IMR-90 (cell line): ENCODE measurements around the gene ACTBL2. TPM values are rescaled to one million over a fixed set of nuclear protein-coding genes. Genes with fewer than 3 reads are reported as not detected.

Experiments used
- ATAC-seq: fragments of 200-7000 bp; cut with Tn5 transposase; 2 replicates; pipeline ENCODE4 v1.9.1; 2020; ENCODE audit warnings: low read depth, mild to moderate bottlenecking, moderate library complexity
- Bru-seq: library from RNA; stranded (reverse); fragments of 400-500 nt; gene quantifications from one replicate; lab custom pipeline; 2021; lab: Mats Ljungman, UMichigan
- BruChase-seq, 2 experiments: library from RNA; stranded (reverse); fragments of 400-500 nt; gene quantifications; one replicate each; lab custom pipeline; 2021; lab: Mats Ljungman, UMichigan
- BruUV-seq: library from RNA; stranded (reverse); fragments of 400-500 nt; replicated peaks from 2 replicates; lab custom pipeline; 2021; lab: Mats Ljungman, UMichigan
- CTCF ChIA-PET: fragments of 300-600 bp; formaldehyde crosslinking; extraction: SDS; loops from one replicate; lab custom pipeline; 2021; ENCODE audit warnings: antibody characterized with exemption; lab: Yijun Ruan, JAX
- POLR2A ChIA-PET: fragments of 300-600 bp; sonication (Branson Sonifier 250); formaldehyde crosslinking; loops from one replicate; lab custom pipeline; 2022; ENCODE audit warnings: antibody characterized with exemption; ENCODE audit not compliant: unreplicated experiment; lab: Charles Lee
- DNase-seq: peaks from one replicate; pipeline ENCODE4 v3.0.0; 2013
- H2AFZ ChIP-seq: replicated peaks from 2 replicates; pipeline ENCODE3; 2013; ENCODE audit warnings: low read length, mild to moderate bottlenecking; ENCODE audit not compliant: poor library complexity
- H2AK5ac ChIP-seq: 2 replicates; pipeline ENCODE4 v1.6.1; 2013; ENCODE audit warnings: low read depth, low read length, inconsistent platforms
- H2AK9ac ChIP-seq: replicated peaks from 2 replicates; pipeline ENCODE3; 2013; ENCODE audit warnings: mild to moderate bottlenecking, low read depth, low read length, moderate library complexity; ENCODE audit not compliant: poor library complexity
- H2BK120ac ChIP-seq: 2 replicates; pipeline ENCODE4 v1.6.1; 2013; ENCODE audit warnings: low read depth, low read length, inconsistent platforms
- H2BK15ac ChIP-seq: 3 replicates; pipeline ENCODE4 v1.6.1; 2013; ENCODE audit warnings: low read depth, low read length, inconsistent platforms
- H2BK20ac ChIP-seq: 2 replicates; pipeline ENCODE4 v1.6.1; 2013; ENCODE audit warnings: low read depth, mild to moderate bottlenecking, inconsistent platforms, low read length, moderate library complexity
- H2BK5ac ChIP-seq: 2 replicates; pipeline ENCODE4 v1.6.1; 2013; ENCODE audit warnings: mild to moderate bottlenecking, low read depth, low read length, inconsistent platforms; ENCODE audit not compliant: poor library complexity, severe bottlenecking
- H3K14ac ChIP-seq: replicated peaks from 2 replicates; pipeline ENCODE4 v1.6.1; 2013; ENCODE audit warnings: low read depth, low read length, inconsistent platforms
- H3K18ac ChIP-seq: 2 replicates; pipeline ENCODE4 v1.6.1; 2013; ENCODE audit warnings: low read depth, low read length, control low read depth
- H3K23ac ChIP-seq: 2 replicates; pipeline ENCODE4 v1.6.1; 2013; ENCODE audit warnings: low read depth, low read length, inconsistent platforms
- H3K27ac ChIP-seq: 2 replicates; pipeline ENCODE4 v1.5.1; 2013; ENCODE audit warnings: mild to moderate bottlenecking, control low read depth, low read length; ENCODE audit not compliant: insufficient read depth
- H3K27me3 ChIP-seq: 2 replicates; pipeline ENCODE4 v1.6.1; 2013; ENCODE audit warnings: low read length; ENCODE audit not compliant: control insufficient read depth, insufficient read depth
- H3K36me3 ChIP-seq: 2 replicates; pipeline ENCODE4 v1.6.1; 2013; ENCODE audit warnings: low read length, mixed read lengths; ENCODE audit not compliant: control insufficient read depth, insufficient read depth
- H3K4ac ChIP-seq: 2 replicates; pipeline ENCODE4 v1.6.1; 2013; ENCODE audit warnings: low read depth, low read length, inconsistent platforms
- H3K4me1 ChIP-seq: 2 replicates; pipeline ENCODE4 v1.6.1; 2013; ENCODE audit warnings: low read length, mixed read lengths; ENCODE audit not compliant: control insufficient read depth, insufficient read depth
- H3K4me2 ChIP-seq: 2 replicates; pipeline ENCODE4 v1.6.1; 2013; ENCODE audit warnings: low read depth, mild to moderate bottlenecking, control low read depth, low read length, moderate library complexity
- H3K4me3 ChIP-seq: 2 replicates; pipeline ENCODE4 v1.5.1; 2013; ENCODE audit warnings: low read depth, mild to moderate bottlenecking, control low read depth, low read length, moderate library complexity; ENCODE audit not compliant: insufficient read depth
- H3K56ac ChIP-seq: 2 replicates; pipeline ENCODE4 v1.6.1; 2013; ENCODE audit warnings: low read length, inconsistent platforms; ENCODE audit not compliant: insufficient read depth; ENCODE audit errors: extremely low read depth
- H3K79me1 ChIP-seq, 2 experiments: 2 replicates each; pipeline ENCODE4 v1.6.1; 2013; ENCODE audit warnings: low read length in 2 of 2, inconsistent platforms in 1 of 2, low read depth in 1 of 2
- H3K9ac ChIP-seq: 2 replicates; pipeline ENCODE4 v1.6.1; 2013; ENCODE audit warnings: low read depth, low read length, control low read depth
- H3K9me1 ChIP-seq: 2 replicates; pipeline ENCODE4 v1.6.1; 2013; ENCODE audit warnings: low read length, inconsistent platforms; ENCODE audit not compliant: insufficient read depth
- H3K9me3 ChIP-seq: 2 replicates; pipeline ENCODE4 v1.6.1; 2013; ENCODE audit warnings: low read length; ENCODE audit not compliant: control insufficient read depth, insufficient read depth
- H4K20me1 ChIP-seq: 2 replicates; pipeline ENCODE4 v1.6.1; 2013; ENCODE audit warnings: low read length, inconsistent platforms; ENCODE audit not compliant: insufficient read depth
- H4K5ac ChIP-seq: 2 replicates; pipeline ENCODE4 v1.6.1; 2013; ENCODE audit warnings: mild to moderate bottlenecking, low read depth, low read length, control low read depth
- H4K8ac ChIP-seq, 2 experiments: 2 replicates each; pipeline ENCODE4 v1.6.1; 2013; ENCODE audit warnings: low read depth in 2 of 2, low read length in 2 of 2, control low read depth in 1 of 2, inconsistent platforms in 1 of 2
- H4K91ac ChIP-seq: 2 replicates; pipeline ENCODE4 v1.6.1; 2013; ENCODE audit warnings: low read depth, low read length, inconsistent platforms; ENCODE audit not compliant: insufficient read depth
- BHLHE40 ChIP-seq: fragments of 150-350 bp; IDR thresholded peaks from 2 replicates; pipeline ENCODE4 v1.6.1; 2016; ENCODE audit warnings: mild to moderate bottlenecking, low read depth, low read length
- CEBPB ChIP-seq: IDR thresholded peaks from 2 replicates; pipeline ENCODE4 v1.6.1; 2012; ENCODE audit warnings: low read depth, low read length, improper control_type of control experiment
- MAFK ChIP-seq: IDR thresholded peaks from 2 replicates; pipeline ENCODE4 v1.6.1; 2012; ENCODE audit warnings: low read depth, low read length, improper control_type of control experiment
- MAZ ChIP-seq: IDR thresholded peaks from 2 replicates; pipeline ENCODE4 v1.6.1; 2012; ENCODE audit warnings: low read depth, mild to moderate bottlenecking, low read length, improper control_type of control experiment, moderate library complexity, borderline replicate concordance
- MXI1 ChIP-seq: IDR thresholded peaks from 2 replicates; pipeline ENCODE4 v1.6.1; 2012; ENCODE audit warnings: low read depth, mild to moderate bottlenecking, low read length, moderate library complexity, borderline replicate concordance
- NFE2L2 ChIP-seq: fragments of 150-350 bp; IDR thresholded peaks from 2 replicates; pipeline ENCODE4 v1.6.1; 2016; ENCODE audit warnings: low read depth, mild to moderate bottlenecking, low read length
- POLR2A ChIP-seq: IDR thresholded peaks from 2 replicates; pipeline ENCODE4 v1.6.1; 2012; ENCODE audit warnings: mild to moderate bottlenecking, low read depth, low read length
- RAD21 ChIP-seq: IDR thresholded peaks from 2 replicates; pipeline ENCODE4 v1.6.1; 2012; ENCODE audit warnings: low read length, improper control_type of control experiment
- RCOR1 ChIP-seq: IDR thresholded peaks from 2 replicates; pipeline ENCODE4 v1.6.1; 2012; ENCODE audit warnings: mild to moderate bottlenecking, low read length, improper control_type of control experiment; ENCODE audit not compliant: insufficient replicate concordance
- RFX5 ChIP-seq: IDR thresholded peaks from 2 replicates; pipeline ENCODE4 v1.8.0; 2012; ENCODE audit warnings: low read depth, mild to moderate bottlenecking, low read length, moderate library complexity
- SMC3 ChIP-seq: fragments of 150-350 bp; IDR thresholded peaks from 2 replicates; pipeline ENCODE4 v1.6.1; 2016; ENCODE audit warnings: low read depth, mild to moderate bottlenecking, antibody characterized with exemption, low read length, moderate library complexity
- WGBS, 2 experiments: methylation state at CpG; one replicate each; pipeline versions ENCODE4 v1.1.5 to v1.1.7; 2013; ENCODE audit warnings: missing lambda C conversion rate in 2 of 2; ENCODE audit not compliant: insufficient read length in 1 of 2; ENCODE audit errors: extremely low coverage in 2 of 2; 5-methylcytosine and 5-hydroxymethylcytosine counted together
- dilution Hi-C: fragments of 300-500 bp; cut with HindIII; formaldehyde crosslinking; loops from one replicate; pipeline ENCODE4 v1.14.3; 2018; ENCODE audit warnings: low sequenced_read_pairs; ENCODE audit not compliant: unreplicated experiment
- in situ Hi-C: fragments of 300-500 bp; cut with MboI; formaldehyde crosslinking; loops from 3 replicates; pipeline ENCODE4 v1.14.3; 2019; ENCODE audit warnings: low sequenced_read_pairs, inconsistent platforms, mixed read lengths
- intact Hi-C: fragments of 100-400 bp; cut with micrococcal nuclease; formaldehyde crosslinking; loops from 2 replicates; pipeline ENCODE4 v1.10.0; 2022
- long read RNA-seq: library from polyadenylated mRNA; unstranded; transcript quantifications from one replicate; pipeline ENCODE4 v2.0.0, GENCODE V29; 2021; ENCODE audit not compliant: unreplicated experiment
- polyA plus RNA-seq, 3 experiments: library from polyadenylated mRNA; depleted of rRNA; stranded (reverse); fragments of >200 nt; gene quantifications; 2 replicates each; pipeline ENCODE4 v1.2.3, GENCODE V29; 2012; ENCODE audit warnings: low replicate concordance in 1 of 3
- total RNA-seq: library from RNA; depleted of rRNA; stranded (reverse); fragments of >200 nt; gene quantifications from 2 replicates; pipeline ENCODE4 v1.2.3, GENCODE V29; 2012; rRNA removed
- TF ChIP-seq, protein P1 (sequence below): conservative IDR thresholded peaks from 2 replicates; pipeline ENCODE4 v1.5.1; 2012; ENCODE audit warnings: mild to moderate bottlenecking, low read depth, low read length, improper control_type of control experiment
- TF ChIP-seq, protein P2 (sequence below): fragments of 150-350 bp; IDR thresholded peaks from 2 replicates; pipeline ENCODE4 v1.6.1; 2017; ENCODE audit warnings: mild to moderate bottlenecking, antibody characterized with exemption, low read length, low read depth
- TF ChIP-seq, protein P3 (sequence below): fragments of 150-350 bp; IDR thresholded peaks from 2 replicates; pipeline ENCODE4 v1.6.1; 2016; ENCODE audit warnings: low read depth, mild to moderate bottlenecking, low read length, moderate library complexity, borderline replicate concordance

Gene ACTBL2
- total RNA-seq: 1.6 and 1.7 TPM in 2 replicates
- polyA plus RNA-seq (2012; rRNA removed): 0.29 and 0.52 TPM in 2 replicates
- 0.33 and 0.35 TPM in 2 replicates for polyA plus RNA-seq (2012; cell fraction: cytosol; rRNA removed)
- 0.61 and 1.3 TPM in 2 replicates for polyA plus RNA-seq (2012; cell fraction: nucleus; rRNA removed; ENCODE audit: low replicate concordance)
- Bru-seq, nascent RNA: not detected
- not detected for BruChase-seq, experiment 1, labeled RNA remaining after a 6-hour chase
- BruChase-seq, experiment 2, labeled RNA remaining after a 2-hour chase: not detected
- long read RNA-seq: 0 reads

DNA sequence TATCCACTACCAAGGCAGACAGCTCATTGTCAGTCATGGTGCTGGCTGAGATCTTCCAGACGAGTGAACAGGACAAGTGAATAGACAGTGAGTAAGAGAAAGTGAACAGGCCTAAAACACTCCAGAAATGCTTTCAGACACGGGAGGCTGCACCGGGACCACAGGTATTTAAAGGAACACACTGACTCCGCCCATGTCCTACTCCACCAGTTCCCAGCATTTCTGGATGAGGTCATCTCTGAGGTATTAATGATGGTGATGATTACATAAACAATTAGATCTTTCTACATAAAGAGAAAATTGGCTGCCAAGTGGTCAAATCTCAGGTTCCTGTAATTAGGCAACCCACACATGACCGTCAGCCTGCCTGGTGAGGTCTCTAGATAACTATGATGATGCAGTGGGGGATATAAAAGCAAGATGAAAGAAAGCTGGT is at the start of gene ACTBL2:
TSS of gene ACTBL2 (minus strand) at position 141 of the 436 bp plus-strand sequence. CDS start at position 37, 104 bp downstream.
- peak within 1 kb of the TSS; percentile 21 for H2BK5ac ChIP-seq
- no peak within 1 kb of the TSS for H2AK9ac ChIP-seq
- H3K56ac ChIP-seq: no peak within 1 kb of the TSS
- H4K91ac ChIP-seq: peak within 1 kb of the TSS; percentile 53; the same call in 1 of the 2 replicates
- H3K9me3 ChIP-seq: no peaks in the 10 kb centered on the region
- POLR2A ChIA-PET: no interaction called here
- H3K36me3 ChIP-seq: no peaks in the 10 kb centered on the region
- CTCF ChIA-PET: no interaction called here
- H2AK5ac ChIP-seq: peak within 1 kb of the TSS; percentile 28
- dilution Hi-C loops: no loop called here
- BruUV-seq: no TSS peak
- H3K79me1 ChIP-seq: no peaks in the 10 kb centered on the region
- WGBS, 2 experiments: no CpG with 5 or more reads among the region's 5 CpGs
- intact Hi-C loops: no loop called here
- no peak within 1 kb of the TSS for H3K4me3 ChIP-seq
- peak within 1 kb of the TSS; percentile 35; the same call in 1 of the 2 replicates for H4K5ac ChIP-seq
- H3K4me2 ChIP-seq: no peak within 1 kb of the TSS
- peak within 1 kb of the TSS; percentile 39; the same call in 1 of the 2 replicates for H2BK120ac ChIP-seq
- no peak within 1 kb of the TSS for H3K23ac ChIP-seq
- peak within 1 kb of the TSS; percentile 71; the same call in 2 of the 3 replicates for H2BK15ac ChIP-seq
- H3K27me3 ChIP-seq: no peaks in the 10 kb centered on the region
- peak within 1 kb of the TSS; percentile 32 for H2BK20ac ChIP-seq
- H3K27ac ChIP-seq: no peak within 1 kb of the TSS
- in situ Hi-C loops: no loop called here
- peak within 1 kb of the TSS; percentile 0 to 35; a peak in 2 of 4 replicates for H4K8ac ChIP-seq
- H3K14ac ChIP-seq: peak within 1 kb of the TSS; percentile 46
- no peak within 1 kb of the TSS for H3K9ac ChIP-seq
- H2AFZ ChIP-seq: peak within 1 kb of the TSS; percentile 63
- peak within 1 kb of the TSS; percentile 70 for H3K18ac ChIP-seq
- peaks cover 13% of the 10 kb centered on the region for H3K4me1 ChIP-seq
- H3K4ac ChIP-seq: peak within 1 kb of the TSS; percentile 40; the same call in 1 of the 2 replicates
- H4K20me1 ChIP-seq: no peaks in the 10 kb centered on the region
- peak; percentile 77 for DNase-seq
- ATAC-seq: no peak; the same call in 1 of the 2 replicates
- H3K9me1 ChIP-seq: peaks cover 7% of the 10 kb centered on the region
- TF ChIP-seq, protein P1, sequence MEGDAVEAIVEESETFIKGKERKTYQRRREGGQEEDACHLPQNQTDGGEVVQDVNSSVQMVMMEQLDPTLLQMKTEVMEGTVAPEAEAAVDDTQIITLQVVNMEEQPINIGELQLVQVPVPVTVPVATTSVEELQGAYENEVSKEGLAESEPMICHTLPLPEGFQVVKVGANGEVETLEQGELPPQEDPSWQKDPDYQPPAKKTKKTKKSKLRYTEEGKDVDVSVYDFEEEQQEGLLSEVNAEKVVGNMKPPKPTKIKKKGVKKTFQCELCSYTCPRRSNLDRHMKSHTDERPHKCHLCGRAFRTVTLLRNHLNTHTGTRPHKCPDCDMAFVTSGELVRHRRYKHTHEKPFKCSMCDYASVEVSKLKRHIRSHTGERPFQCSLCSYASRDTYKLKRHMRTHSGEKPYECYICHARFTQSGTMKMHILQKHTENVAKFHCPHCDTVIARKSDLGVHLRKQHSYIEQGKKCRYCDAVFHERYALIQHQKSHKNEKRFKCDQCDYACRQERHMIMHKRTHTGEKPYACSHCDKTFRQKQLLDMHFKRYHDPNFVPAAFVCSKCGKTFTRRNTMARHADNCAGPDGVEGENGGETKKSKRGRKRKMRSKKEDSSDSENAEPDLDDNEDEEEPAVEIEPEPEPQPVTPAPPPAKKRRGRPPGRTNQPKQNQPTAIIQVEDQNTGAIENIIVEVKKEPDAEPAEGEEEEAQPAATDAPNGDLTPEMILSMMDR: no peak
- TF ChIP-seq CEBPB: peak; percentile 52; the same call in 1 of the 2 replicates
- TF ChIP-seq, protein P2, sequence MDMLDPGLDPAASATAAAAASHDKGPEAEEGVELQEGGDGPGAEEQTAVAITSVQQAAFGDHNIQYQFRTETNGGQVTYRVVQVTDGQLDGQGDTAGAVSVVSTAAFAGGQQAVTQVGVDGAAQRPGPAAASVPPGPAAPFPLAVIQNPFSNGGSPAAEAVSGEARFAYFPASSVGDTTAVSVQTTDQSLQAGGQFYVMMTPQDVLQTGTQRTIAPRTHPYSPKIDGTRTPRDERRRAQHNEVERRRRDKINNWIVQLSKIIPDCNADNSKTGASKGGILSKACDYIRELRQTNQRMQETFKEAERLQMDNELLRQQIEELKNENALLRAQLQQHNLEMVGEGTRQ: peak; percentile 22; the same call in 1 of the 2 replicates
- no peak for TF ChIP-seq MAFK
- TF ChIP-seq RFX5: no peak
- TF ChIP-seq BHLHE40: no peak
- no peak for TF ChIP-seq POLR2A
- TF ChIP-seq MAZ: no peak
- TF ChIP-seq MXI1: no peak
- TF ChIP-seq, protein P3, sequence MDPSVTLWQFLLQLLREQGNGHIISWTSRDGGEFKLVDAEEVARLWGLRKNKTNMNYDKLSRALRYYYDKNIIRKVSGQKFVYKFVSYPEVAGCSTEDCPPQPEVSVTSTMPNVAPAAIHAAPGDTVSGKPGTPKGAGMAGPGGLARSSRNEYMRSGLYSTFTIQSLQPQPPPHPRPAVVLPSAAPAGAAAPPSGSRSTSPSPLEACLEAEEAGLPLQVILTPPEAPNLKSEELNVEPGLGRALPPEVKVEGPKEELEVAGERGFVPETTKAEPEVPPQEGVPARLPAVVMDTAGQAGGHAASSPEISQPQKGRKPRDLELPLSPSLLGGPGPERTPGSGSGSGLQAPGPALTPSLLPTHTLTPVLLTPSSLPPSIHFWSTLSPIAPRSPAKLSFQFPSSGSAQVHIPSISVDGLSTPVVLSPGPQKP: no peak
- no peak for TF ChIP-seq SMC3
- no peak for TF ChIP-seq RAD21
- TF ChIP-seq RCOR1: no peak
- TF ChIP-seq NFE2L2: no peak
